Measurements from ENCODE around the gene FOXF1.

Gene FOXF1

DNA sequence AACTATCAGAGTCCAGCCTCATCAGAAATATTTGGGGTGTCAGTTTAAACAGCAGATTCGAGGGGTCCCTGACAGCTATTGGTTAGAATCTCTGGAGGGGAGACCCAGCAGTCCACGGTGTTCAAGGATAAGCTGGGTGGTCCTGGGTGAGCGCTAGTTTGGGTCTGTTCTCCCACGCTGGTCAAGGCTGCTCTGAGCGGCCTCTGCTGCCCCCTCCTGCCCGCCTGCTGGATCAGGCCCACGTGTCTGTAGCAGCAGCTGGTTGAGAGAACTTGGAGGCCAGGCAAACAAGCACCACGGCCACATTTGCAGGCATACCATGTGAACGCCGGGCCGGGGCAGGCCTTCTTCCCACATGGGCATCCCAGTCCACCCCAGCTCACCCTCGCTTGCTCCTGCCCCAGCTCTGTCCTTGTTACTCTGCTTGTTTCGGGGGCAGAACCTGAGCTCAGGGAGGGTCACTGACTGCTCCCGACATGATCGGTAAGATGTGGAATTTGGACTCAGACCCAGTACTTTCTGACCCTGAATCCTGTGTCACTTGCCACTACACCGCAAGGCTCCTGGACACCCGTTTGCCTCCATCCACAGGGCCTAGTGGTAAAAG lies 7.4 kb downstream of the FOXF1 start:
- no peak for DNase-seq

GRCh38 chr16:86519007-86519648 lies 8.8 kb downstream of the FOXF1 start:
- DNase-seq, result no peak

GRCh38 chr16:86519649-86520316 lies 9.5 kb downstream of the FOXF1 start:
- DNase-seq, result peak; percentile 28

DNA sequence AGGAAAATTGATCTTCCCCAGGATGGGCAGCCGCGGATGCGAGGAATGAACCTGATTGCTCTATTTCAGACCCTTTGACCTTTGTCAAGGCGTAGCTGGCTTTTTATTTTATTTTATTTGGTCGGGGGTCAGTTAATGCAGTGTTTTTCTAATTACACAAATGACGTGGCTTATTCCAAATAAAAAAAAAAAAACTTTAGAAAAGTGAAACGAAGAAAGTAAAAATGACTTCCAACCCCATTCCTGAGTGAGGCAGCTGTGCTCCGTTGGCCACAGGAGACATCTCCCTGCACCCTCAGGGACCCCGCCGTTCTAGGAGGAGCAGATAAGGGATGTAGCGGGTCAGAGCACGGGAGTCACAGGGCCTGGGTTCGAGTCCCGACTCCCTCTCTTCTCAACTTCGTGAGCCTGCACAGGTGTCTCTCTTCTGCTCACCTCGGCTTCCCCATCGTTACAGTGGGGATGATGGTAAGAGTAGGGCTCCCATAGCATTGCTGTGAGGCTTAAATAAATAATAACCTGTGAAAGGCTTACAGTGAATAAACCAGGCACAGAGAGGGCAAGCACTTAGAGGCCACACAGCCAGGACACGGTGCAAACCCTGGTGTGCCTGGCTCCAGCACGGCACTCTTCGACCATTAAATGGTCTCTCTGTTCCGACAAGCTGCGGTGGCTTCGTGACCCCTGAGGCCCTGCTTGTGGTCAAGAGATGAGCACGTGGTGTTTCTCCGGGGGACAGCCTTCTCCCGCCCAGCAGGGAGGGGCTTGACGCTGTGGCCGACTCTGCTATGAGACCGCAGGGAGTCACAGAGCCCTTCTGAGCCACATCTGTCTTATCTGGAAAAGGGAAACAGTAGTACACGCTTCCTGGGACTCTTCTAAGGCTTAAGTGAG lies 10.2 kb downstream of the FOXF1 start:
- DNase-seq, result no peak

DNA sequence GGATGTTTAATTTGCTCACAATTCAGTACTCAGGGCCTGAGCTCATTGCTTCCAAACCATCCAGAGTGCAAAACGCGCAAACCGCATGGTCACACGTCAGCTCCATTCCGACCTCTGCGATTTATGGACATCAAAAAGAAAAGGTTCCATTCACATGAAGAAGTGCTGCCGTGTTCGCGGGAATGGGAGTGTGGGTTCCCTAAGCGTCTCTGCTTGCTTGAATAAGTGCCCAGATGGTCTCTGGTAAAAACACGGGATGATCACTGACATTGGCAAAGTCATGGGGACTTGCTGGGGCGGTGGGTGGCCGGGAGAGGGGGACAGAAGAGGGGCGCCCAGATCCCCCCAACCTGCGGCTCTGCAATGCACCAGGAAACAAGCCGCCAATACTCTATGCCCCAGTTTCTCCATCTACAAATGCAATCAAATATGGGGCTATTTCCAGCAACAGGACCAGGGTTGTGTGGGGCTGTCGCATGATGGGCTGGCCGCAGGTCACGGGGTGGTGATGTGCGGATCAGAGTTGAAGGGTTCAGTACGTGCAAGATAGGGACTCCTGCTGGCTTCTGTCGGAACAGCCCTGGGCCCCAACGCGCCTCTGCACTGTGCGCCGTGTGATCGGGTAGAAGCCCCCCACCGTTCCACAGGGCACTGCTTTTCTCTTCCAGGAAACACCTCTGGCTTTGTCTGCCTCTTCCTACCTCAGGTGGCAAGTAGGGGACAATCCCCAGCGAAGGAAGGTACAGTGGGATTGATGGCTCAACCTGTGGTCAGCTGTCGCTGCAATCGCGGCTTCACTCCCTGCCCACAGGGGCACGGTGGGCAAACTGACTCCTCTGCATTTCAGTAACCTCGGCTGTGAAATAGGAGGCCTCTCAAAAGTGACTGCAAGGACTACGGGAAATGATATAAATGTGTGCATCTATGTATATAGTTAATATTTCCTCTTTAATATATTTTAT lies 11.2 kb downstream of the FOXF1 start:
- no peak for DNase-seq

DNA sequence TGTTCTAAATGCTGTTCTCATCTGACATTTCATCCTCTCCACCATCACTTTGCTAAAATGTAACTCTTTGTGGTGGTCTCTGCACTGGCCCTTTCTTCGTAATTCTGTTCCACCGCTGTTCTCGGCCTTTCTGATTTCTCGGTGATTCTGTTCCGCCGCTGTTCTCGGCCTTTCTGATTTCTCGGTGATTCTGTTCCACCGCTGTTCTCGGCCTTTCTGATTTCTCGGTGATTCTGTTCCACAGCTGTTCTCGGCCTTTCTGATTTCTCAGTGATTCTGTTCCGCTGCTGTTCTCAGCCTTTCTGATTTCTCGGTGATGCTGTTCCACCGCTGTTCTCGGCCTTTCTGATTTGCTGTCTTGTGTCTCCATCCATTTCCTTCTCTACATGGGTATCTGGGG lies 12.3 kb downstream of the FOXF1 start:
- DNase-seq, result no peak

DNA sequence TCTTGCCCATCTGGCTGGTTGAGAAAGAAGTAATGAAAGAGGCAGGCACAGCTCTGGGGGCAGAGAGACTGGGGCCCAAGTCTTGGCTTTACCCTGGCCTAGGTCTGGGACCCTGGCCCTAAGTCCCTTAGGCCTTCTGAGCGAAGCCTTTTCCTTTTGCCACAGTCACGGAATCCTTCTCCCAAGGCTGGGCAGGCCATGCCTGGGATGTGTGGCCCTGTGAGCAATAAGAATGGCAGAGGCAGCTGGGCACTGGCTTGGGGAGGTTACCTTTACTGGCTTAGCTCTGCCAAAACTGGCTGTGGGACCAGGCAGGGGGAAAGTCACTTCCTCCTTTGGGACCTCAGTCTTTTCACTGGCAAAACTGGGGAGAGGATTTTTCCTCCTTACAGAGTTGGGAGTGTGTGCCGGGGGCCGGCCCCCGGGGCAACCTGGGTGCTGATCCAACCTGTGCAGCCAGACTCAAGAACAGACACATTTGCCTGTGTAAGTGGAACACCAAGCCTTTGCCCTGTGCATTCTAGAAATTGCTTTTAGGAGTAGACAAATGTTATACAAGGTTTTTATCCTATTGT lies 12.9 kb downstream of the FOXF1 start:
- DNase-seq, result no peak

- no peak for DNase-seq
Observed at GRCh38 chr16:86524029-86524428, 13.7 kb downstream of the FOXF1 start.

GRCh38 chr16:86525696-86526095 lies 15.4 kb downstream of the FOXF1 start:
- DNase-seq, result no peak

DNA sequence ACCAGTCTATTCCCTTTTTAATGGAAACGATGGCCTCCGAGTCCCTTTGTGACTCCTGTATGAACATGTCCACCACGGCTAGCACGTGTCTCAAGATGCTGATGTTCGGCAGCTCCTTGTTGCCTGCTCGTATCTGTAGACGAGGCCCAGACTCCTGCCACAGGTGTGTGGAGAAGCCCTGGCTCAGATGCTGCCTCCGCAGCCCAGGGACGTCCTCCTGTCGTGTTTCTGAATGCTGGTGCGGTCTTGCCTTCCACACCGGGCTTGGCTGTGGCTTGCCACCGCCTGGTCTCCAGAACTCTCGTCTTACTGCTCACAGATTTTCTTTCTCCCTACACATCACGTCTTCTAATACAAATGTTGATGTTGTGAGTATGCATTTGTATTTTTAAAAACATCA lies 17.0 kb downstream of the FOXF1 start:
- no peak for DNase-seq

DNA sequence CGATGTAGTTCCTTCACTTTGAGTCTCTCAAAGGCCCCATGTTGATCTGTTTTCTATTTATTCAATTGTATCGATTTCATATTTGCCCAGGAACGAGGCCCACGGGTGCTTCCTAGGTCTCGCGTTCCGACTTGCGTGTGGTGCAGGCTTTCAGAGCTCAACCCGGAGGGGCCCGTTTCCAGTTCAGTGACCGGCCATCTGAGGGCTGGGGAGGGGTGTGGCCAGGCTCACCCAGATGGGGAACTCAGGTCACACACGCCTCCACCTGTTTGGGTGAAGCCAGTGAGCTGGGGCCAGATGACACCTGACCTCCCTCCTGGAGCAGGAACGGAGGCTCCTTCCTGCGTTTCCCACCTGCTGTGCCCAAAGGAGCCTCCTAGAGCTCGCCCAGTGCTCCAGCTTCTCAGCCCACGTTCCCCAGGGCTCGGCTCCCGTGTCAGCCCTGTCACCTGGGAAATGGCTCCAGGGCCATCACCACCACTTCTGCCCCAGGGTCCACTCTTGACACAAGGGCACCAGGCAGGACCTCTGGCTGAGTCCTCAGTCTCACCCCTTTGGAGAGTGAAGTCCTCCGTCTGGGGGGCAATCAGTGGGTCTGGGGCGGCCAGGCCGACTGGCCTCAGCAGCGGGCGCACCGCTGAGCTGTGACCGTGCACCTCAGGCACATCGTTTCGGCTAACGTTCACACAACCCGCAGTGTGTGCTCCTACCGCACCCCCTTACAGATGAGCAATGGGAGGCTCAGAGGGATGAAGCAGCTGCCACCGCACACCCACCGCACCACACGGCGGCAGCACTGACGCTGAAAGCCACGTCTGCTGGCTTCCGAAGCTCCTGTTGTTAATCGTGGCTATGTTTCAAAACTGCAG lies 18.0 kb downstream of the FOXF1 start:
- DNase-seq, result no peak

GRCh38 chr16:86529160-86529559 lies 18.8 kb downstream of the FOXF1 start:
- DNase-seq, result no peak

DNA sequence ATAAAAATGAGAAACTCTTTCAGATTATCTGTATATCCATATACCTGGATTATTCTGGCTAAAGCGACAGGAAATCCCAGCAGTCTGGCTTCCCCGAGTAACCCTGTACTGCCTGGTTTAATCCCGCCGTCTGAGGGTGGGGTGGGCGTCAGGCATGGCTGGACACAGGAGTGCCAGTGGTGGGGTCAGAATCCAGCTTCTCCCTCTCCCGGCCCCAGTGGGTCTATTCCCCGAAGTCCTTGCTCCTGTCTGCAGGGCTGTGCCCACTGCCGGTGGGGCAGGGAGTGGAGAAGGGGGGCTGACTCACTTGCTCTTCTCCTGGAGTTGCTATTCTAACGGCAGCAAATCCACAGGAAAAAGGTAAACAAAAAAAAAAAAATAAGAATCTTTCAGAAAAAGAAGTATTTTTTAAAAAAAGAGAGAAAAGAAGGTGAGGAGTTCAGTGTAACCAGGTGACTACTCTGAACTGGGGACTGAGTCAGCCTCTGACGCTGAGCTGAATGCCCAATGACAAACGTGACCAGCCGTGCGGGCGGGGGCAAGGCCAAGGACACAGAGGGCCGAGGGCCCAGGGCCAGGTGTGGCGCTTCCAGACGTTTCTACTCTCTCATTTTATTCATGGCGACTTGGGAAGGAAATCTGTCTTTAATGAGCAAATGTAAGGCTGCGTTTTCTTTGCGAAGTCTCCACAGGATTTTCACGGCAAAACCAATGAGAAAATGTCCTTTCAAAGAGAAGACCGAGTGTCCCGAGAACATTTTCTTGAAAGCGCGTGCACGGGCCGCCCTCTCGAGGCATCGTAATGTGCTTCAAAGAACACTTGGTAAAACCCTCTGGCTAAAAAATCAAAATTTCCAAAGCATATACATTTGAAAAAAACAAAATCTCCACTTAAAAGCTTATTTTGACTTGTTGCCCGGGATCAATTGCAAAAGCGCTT lies 20.2 kb downstream of the FOXF1 start:
- DNase-seq, result no peak

DNA sequence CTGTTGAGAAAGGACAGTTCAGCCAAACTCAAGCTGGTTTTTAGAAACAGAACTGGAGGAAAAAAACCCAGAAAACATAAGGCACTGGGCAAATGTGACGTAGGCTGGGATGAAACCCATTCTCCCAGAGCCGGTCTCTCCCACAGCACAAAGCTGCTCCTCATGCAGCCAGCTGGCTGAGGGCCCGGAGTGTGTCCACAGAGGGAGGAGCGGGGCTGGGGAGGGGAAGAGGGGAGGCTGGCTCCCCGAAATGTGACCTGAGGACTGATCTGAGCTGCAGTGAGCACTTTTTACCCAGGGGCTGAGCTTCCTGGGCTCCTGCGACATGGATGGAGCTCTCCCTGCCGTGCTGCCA lies 20.8 kb downstream of the FOXF1 start:
- no peak for DNase-seq

DNA sequence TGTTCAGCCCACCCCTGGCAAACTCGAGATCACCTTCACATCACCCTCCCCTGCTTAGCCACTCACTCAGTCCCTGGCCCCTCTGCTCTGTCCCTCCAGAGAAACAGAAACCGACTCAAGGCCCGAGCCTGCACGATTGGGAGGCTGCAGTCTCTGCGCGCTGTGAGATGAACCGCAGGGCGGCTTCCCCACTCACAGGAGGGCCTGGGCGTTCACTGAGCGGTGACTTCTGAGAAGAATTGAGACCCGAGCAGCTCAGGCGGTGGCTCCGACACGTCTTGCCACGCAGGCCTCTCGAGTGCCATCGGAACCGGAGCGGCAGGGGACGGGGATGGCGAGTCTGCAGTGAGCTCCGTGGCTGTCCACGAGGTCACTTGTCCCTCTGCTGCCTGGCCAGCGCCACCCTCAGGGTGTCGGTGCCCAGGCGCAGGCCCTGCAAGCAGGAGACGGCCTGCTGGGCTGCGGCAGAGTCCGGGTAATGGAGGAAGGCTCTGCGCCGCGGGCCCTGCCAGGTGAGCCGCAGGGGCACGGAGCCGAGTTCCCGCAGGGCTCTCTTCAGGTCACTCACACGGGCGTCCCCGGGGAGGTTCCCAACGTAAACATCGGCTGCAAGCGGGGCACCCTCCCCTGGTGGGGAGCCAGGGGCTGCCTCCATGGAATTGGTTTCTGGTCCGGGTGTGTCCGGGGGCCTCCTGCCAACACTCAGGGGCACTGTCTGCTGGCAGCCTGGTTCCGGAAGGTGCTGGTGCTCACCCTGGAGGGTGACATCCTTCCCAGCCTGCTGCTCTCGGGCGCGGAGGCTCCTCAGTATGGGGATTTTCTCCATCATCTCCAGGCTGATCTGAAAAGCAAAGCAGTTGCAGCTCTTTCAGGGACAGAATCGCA lies 21.6 kb downstream of the FOXF1 start:
- no peak for DNase-seq

GRCh38 chr16:86532526-86532815 lies 22.1 kb downstream of the FOXF1 start:
- DNase-seq, result no peak

DNA sequence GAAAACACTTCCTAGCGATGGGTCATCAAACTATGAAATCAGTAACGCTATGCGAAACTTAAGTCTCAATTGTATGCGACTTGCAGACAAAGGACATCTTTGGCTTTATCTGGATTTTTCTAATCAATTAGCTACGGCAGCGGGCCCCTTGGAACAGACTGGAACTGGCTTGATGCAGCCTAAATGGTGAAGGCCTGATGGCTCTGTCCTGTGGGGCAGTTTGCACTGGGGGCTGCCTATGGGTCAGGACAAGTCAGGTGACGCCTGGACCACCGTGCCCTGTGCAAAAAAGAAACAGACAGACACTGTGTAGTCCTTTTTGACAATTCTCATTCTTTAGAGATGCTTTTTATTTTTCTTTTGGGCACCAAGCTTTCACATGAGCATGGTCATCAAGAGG lies 22.7 kb downstream of the FOXF1 start:
- DNase-seq, result no peak

DNA sequence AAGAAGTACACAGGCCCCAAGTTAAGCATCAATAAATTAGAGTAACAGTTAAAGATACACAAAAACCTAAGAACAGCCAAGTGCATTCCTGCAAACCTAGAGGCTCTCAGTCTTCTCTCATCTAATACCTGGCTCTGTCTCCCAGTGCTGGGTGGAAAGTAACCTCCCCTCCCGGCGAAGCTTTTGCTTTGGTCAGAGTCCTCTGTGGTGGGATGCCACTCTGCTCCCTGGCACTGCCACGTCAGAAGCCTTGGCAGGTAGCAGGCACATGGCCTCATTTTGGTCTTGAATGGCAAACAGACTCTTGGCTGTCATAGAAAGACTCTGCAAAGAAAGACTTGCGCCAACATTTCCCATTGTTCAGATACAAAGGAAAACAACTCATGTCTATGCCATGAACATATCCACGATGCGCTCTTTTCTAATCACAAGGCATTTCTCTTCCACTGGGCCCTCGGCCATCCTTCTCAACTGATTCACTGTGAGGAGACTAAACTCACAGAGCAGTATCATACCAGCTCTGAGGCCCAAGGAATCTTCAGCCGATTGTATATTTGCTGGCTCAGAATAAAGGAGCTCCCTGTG lies 23.5 kb downstream of the FOXF1 start:
- DNase-seq, result no peak
